GM19468 (cell line): ENCODE measurements around the gene SLMAP.
"Not testable (repeated sequence)": the region's sequence is repeated elsewhere in the genome, so short reads cannot be mapped to it uniquely, and the experiment has no call there.

Experiments
- ATAC-seq: cut with Tn5 transposase; IDR thresholded peaks from one replicate; pipeline ENCODE4 v1.9.1; 2021; ENCODE audit warnings: mild to moderate bottlenecking, moderate library complexity, moderate number of reproducible peaks; ENCODE audit not compliant: unreplicated experiment; ENCODE audit errors: extremely low read depth

Gene SLMAP

GRCh38 chr3:57864853-57865252 lies 108.7 kb downstream of the SLMAP start:
- ATAC-seq, result no peak

DNA sequence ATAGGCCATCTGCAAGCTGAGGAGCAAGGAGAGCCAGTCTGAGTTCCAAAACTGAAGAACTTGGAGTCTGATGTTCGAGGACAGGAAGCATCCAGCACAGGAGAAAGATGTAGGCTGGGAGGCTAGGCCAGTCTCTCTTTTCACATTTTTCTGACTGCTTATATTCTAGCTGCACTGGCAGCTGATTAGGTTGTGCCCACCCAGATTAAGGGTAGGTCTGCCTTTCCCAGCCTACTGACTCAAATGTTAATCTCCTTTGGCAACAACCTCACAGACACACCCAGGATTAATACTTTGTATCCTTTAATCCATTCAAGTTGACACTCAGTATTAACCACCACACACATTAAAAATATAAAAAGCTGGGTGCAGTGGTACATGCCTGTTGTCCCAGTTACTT lies 113.0 kb downstream of the SLMAP start:
- ATAC-seq, result not testable (repeated sequence)

DNA sequence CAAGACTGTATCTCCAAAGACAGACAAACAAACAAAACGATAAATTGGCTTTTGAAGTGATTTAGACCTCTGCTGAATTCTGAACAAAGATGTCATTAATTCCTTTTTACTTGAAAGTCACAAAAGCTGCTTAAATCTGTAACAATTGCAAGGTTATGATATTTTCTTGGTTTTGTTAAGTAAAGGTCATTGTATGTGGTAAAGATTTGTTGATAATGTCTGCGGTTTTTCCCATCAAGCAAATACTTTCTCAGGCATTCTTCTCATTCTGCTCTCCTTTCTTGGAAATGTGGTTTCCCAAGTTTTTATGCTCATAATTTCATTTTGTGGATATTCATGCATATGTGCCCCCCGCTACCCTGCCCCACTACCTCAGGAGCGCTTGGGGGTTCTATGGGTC lies 116.5 kb downstream of the SLMAP start:
- no peak for ATAC-seq

DNA sequence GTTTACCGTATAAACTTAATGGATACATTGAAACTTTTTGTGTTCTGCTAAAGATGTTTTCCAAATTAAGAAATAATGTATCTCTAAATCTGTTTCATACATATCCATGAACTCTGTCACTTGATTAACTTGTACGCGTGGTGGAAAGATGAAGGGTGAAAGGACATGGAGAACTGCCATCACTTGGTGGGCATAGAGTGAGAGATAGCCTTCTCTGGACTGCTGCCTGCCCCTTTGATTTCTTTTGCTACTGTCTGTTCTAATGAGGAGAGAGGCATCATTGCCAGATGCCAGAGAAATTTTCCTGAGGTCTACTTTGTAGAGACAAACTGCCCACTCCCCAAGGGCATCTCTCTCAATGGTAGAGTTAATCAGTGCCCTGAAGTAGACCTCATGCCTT lies 120.5 kb downstream of the SLMAP start:
- no peak for ATAC-seq

DNA sequence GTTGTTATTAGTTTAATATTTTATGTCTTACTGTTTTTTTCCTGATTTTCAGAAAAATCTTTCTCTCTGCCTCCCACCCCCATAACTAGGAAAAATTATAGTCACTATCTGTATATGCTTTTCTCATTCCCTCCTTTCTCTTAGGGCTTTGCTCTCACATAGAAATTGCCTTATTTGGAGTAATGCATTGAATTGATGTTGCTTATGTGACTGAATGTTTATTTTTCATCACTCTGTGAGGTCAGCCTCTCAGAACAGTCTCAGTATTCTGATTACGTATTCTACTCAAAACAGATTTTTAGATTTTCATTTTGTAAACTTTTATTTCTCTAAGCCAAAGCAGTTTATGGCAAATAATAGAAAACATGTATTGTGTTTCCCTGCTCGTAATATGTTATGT lies 121.0 kb downstream of the SLMAP start:
- ATAC-seq, result no peak

DNA sequence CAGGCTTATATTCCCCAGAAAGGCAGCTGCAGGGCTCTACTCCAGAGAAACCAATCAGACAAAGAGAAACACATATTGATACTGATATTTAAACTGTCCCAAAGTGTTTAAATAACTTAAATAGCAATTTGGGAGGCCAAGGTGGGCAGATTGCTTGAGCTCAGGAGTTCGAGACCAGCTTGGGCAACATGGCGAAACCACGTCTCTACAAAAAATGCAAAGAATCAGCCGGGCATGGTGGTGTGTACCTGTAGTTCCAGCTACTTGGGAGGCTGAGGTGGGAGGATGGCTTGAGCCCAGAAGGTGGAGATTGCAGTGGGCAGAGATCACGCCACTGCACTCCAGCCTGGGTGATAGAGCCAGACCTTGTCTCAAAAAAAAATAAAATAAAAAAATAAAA lies 128.3 kb downstream of the SLMAP start:
- not testable (repeated sequence) for ATAC-seq

GRCh38 chr3:57889807-57890206 lies 133.7 kb downstream of the SLMAP start:
- no peak for ATAC-seq

GRCh38 chr3:57890874-57891273 lies 134.8 kb downstream of the SLMAP start:
- no peak for ATAC-seq

DNA sequence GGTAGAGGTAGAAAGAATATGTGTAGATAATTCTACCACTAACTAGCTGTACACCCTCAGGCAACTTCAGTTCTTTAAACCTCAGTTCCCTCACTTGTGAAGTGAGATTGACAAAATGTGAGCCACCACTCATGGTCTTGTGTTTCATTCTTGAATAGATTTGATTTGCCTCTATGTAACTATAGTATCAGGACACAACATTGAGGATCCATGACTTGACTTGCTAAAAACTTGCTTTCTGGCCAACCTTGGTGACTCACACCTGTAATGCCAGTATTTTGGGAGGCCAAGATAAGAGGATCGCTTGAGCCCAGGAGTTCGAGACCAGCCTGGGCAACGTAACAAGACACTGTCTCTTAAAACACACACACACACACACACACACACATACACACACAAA lies 136.3 kb downstream of the SLMAP start:
- no peak for ATAC-seq

DNA sequence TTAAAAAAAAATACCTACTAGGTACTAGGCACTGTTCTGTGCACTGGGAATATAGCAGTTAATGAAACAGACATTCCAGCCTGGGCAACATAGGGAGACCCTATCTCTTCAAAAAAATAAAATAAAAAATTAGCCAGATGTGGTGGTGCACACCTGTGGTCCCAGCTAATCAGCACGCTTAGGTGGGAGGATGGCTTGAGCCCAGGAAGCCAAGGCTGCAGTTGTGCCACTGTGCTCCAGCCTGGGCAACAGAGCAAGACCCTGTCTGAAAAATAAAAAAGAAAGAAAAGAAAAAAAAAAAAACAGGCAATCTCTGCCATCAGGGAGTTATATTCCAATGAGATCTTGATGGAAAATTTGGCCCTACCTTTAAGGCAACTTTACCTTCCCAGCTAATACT lies 137.0 kb downstream of the SLMAP start:
- no peak for ATAC-seq

DNA sequence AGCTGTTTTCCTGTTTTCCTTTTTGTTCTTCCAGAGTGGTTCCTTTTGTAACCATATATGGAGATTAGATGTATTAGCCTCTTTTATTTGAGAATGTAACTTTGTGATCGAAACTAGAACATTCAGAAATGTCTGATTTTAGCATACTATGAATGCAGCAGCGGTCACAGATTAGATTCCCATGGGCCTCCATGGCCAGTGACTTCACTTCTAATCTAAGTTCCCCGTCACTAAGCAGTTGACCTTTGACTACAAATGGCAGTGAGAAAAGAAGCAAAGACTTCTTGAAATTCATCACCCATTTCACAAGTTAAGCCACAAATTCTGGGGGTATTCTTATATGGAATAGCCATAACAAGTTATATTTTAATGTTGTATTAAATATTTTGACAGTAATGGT lies 137.6 kb downstream of the SLMAP start:
- ATAC-seq, result no peak

- no peak for ATAC-seq
These were observed 139.9 kb downstream of the SLMAP start for GRCh38 chr3:57896031-57896430.

GRCh38 chr3:57896691-57897090 lies 140.6 kb downstream of the SLMAP start:
- ATAC-seq, result no peak

GRCh38 chr3:57900786-57901185 lies 144.7 kb downstream of the SLMAP start:
- ATAC-seq, result no peak

GRCh38 chr3:57903124-57903890 lies 147.2 kb downstream of the SLMAP start:
- ATAC-seq, result no peak

GRCh38 chr3:57910990-57911389 lies 154.9 kb downstream of the SLMAP start:
- no peak for ATAC-seq

DNA sequence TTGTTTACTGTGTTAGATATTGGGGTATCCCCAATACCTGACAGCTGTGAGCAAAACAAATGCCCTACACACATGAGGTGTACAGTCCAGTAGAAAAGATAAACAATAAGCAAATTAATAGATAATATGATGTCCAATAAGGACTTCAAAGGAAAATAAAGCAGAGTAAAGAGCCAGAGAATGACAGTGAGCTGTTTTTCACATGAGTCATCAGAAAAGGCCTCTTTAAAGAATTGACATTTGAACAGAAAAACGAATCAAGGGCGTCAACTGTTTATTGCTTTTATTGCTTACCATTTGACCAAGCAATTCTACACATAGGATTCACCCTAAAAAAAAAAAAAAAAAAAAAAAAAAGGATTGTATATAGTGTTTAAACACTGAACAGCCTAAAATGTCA lies 155.5 kb downstream of the SLMAP start:
- ATAC-seq, result no peak

DNA sequence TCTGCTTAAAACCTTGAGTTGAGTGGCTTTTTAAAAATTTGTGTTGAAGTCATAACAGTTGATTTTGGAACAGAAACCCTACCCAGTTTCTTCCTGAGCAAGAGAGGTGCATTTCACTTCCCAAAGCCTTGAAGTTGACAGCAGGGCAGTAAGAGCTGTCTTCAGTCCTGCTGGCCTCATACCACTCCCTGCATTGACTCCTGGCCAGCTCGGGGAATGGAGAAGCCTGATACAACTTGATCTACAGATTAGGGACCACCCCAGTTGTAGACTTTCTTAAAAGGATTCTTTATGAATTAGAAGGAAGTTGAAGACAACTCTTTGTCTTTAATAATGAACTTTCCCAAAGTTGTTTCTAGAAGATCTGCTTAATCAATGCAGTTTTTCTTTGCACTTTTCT lies 161.5 kb downstream of the SLMAP start:
- ATAC-seq, result no peak

- no peak for ATAC-seq
These were observed 162.2 kb downstream of the SLMAP start for GRCh38 chr3:57918123-57918837.

DNA sequence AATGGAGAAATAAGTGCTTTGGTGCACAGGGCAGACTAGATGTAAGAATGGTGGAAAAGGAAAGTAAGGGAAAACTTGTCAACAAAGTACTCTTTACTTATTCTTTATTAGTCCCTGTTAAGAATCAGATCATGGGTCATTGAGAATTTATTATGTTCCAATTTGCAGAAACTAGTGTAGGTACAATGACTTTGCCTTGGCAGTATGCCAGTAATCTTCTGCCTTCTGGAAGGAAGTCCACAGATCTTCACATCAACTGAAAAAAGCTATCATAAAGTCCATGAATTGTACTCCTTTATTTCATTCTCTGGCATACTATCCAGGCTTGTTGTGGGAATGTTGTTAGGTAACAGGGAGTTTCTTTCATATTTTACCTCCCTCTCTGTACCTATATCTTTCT lies 163.9 kb downstream of the SLMAP start:
- ATAC-seq, result no peak

- no peak for ATAC-seq
These were observed 167.0 kb downstream of the SLMAP start for GRCh38 chr3:57923101-57923500.

GRCh38 chr3:57923752-57924151 lies 167.6 kb downstream of the SLMAP start:
- ATAC-seq, result no peak
